ENCODE measurements around the gene CAV3.

DNA sequence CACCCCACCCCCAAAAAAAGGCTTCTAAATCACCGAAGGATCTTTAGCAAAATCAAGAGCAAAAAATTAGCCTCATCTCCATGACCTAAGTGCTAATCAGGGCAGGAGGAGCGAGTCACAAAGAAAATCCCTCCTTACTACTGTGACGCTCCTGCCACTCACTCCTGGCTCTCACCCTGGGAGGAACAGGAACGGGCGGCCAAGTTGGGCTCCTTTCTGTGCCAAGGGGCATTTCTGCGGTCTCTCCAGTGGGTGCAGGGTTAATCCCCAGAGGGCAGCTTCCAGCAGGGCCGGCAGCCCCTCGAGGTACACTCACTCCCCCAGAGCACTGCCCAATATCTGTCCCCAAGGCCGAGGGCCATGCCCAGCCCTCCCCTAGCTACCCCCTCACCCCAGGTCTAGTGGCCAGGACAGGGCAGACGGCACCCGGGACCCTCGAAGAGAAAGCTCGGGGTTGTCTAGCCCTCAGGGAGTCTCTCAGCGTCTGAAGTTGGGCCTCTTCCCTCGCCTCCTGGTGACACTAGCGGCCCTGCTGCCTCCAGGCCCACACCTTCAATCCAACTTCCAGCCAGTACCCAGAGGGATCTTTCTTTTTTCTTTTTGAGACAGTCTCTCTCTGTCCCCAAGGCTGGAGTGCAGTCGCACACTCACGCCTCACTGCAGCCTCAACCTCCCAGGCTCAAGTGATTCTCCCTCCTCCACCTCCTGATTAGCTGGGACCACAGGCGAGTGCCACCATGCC, 706 bp downstream of the CAV3 start:
- TF ChIP-seq, protein P1, sequence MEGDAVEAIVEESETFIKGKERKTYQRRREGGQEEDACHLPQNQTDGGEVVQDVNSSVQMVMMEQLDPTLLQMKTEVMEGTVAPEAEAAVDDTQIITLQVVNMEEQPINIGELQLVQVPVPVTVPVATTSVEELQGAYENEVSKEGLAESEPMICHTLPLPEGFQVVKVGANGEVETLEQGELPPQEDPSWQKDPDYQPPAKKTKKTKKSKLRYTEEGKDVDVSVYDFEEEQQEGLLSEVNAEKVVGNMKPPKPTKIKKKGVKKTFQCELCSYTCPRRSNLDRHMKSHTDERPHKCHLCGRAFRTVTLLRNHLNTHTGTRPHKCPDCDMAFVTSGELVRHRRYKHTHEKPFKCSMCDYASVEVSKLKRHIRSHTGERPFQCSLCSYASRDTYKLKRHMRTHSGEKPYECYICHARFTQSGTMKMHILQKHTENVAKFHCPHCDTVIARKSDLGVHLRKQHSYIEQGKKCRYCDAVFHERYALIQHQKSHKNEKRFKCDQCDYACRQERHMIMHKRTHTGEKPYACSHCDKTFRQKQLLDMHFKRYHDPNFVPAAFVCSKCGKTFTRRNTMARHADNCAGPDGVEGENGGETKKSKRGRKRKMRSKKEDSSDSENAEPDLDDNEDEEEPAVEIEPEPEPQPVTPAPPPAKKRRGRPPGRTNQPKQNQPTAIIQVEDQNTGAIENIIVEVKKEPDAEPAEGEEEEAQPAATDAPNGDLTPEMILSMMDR (IDR thresholded peaks at IDR 0.05 in 2 of 3, conservative IDR thresholded peaks at IDR 0.05 in 1 of 3; ENCODE audit: control insufficient read depth in 2 of 3, extremely low read depth in 1 of 3, insufficient read depth in 1 of 3, low read depth in 3 of 3, low read length in 3 of 3), result no peak
- TF ChIP-seq MLLT1 (IDR thresholded peaks at IDR 0.05), result no peak
